Stimulated activated CD8-positive, alpha-beta memory T cell treated with anti-CD3 and anti-CD28 coated beads, Interleukin-4, amount 100 ng/mL, for 4 hours (primary cell): Measurements from ENCODE around the gene TIGD6.
"Not testable (repeated sequence)": the region's sequence is repeated elsewhere in the genome, so short reads cannot be mapped to it uniquely, and the experiment has no call there.

Source experiments
- DNase-seq, 2 donors: peaks; one replicate each; pipeline ENCODE4 v3.0.0-alpha.2; 2020; ENCODE audit warnings: low read depth in 2 of 2, low spot score in 1 of 2

Gene TIGD6

DNA sequence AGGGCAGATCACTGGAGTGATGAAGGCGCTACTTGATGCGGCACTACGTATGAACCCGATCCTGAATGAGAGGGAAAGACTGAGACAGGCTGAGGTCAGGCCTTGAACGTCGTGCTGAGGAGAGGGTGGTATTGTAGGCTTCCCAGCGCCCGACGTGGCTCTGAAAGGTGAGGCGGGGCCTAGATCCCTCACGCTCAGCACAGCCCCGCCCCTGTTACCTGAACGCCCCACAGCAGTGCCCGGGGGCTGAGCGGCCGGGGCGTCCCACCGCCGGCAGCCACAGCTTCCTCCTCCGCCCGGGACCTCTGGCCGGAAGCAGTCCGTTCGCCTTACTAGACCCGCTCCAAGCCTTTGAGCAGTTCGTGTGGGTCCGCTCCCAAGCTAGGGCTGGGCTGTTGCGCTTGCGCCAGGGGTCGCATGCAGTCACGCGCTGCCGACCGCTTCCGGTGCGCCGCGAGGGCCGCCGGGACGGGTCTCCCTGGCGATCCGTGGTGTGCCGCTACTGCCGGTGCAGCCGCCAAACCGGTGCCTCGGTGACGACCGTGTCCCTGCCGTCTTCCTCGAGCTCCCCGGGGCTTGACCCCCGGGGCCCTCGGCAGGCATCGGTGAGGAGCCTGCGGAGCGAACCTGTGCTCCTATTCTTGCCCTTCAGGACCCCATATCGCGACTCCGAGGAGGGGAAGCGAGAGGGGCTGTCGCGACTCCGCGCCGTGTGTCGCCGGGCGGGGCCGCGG is at the start of gene TIGD6, which contains the start of gene HMGXB3:
TSS of gene TIGD6 (minus strand) at position 399 of the 734 bp plus-strand sequence. CDS start 4,306 bp downstream, outside the sequence.
TSS of gene HMGXB3 (plus strand) at position 484 of the 734 bp plus-strand sequence. CDS start 4,114 bp downstream, outside the sequence.
- DNase-seq, result peak; percentile 70 to 76

- DNase-seq, result no peak
Observed at GRCh38 chr5:150046031-150046430, 45.6 kb upstream of the TIGD6 start.

DNA sequence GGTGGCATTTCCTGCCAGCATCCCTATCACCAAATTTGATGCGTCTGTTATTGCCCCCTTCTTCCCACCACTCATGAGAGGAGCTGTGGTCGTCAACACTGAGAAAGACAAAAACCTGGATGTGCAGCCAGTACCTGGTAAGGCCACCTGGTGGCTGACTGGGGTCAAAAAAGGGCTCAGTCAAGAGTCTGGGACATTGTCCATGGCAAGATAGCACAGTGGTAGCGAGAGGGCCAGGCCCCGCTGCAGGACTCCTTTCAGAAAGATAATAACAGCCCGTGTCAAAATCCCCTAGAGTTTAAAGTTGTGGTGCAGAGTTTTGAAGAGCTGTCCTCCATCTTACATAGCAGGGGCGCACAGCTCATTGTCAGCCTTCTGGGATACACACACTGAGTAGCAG is 45.1 kb upstream of the TIGD6 start:
- DNase-seq, result no peak

DNA sequence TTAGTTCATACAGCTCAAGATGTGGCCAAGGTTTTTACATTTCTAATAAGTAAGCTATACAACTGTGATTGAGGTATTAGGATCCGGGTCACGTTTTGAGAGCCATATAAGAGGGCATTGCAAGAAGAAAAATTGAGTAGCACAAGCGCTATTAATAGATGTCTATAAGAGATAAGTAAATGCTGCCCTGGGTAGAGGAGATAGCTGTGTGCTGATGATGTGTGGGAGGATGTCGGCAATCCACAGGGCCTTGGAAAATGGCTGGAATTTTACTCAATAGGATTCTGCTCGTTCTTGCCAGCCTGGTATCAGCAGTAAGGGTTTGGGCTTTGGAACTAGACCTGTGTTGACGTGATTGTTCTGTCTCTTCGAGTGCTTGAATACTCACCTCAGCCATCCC is 44.3 kb upstream of the TIGD6 start:
- no peak for DNase-seq

DNA sequence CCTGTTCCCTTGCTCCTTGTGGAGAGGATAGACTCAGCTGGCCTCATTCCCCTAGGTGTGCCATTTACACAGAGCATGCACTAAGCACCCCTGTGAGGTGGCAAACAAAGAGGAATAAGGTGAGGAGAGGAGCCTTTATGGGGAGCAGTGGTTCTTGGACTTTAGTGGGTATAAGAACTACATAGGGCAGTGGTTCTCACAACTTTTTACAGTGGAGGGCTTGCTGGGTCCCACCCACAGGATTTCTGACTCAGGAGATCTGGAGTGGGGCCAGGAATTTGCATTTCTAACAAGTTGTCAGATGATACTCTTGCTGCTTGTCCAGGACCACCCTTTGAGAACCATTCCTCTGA is 43.9 kb upstream of the TIGD6 start:
- no peak for DNase-seq

GRCh38 chr5:150043657-150044328 is 43.3 kb upstream of the TIGD6 start:
- DNase-seq, result no peak

- no peak for DNase-seq
Observed at GRCh38 chr5:150042459-150042858, 42.0 kb upstream of the TIGD6 start.

DNA sequence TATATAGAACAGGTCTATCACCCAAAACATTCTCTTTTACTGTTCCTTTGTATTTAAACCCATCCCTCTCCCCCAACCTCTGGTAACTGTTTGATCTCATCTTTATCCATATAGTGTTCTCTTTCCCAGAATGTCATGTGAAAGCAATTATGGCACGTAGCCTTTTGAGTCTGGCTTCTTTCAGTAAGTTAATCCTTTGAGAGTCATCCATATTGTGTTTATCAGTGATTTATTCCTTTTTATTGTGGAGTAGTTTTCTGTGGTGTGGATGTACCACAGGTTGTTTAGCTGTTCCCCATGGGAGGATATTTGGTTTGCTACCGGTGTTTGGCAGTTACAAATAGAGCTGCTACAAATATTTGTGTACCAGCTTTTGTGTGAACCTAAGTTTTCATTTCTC is 38.1 kb upstream of the TIGD6 start:
- no peak for DNase-seq

- no peak for DNase-seq
Observed at GRCh38 chr5:150036513-150036912, 36.1 kb upstream of the TIGD6 start.

DNA sequence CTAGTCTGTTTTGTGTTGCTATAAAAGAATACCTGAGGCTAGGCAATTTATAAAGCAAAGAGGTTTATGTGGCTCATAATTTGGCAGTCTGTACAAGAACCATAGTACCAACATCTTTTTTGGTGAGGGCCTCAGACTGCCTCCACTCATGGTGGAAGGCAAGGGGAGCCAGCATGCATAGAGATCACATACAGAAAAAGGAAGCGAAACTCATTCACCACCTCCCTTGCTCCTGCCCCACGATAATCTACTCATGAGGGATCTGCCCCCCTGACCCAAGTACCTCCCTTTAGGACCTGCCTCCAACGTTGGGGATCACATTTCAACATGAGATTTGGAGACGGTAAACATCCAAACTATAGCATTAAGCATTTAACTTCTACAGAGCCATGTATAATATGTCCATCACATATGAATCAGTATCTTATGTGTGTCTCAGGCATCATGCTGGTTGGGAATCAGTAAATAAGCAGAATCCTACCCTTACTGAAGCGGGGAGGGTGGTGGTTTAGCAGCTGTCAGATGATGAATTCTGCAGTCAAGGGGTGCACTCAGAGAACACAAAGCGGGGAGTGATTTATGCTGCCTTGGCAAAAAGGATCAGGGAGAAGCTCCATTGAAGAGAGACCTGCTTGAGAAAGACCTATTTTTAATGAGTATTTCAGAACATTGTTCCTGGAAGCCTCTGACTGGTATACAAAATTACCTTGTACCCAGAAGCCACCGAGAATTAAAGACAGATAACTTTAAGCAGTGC is 34.9 kb upstream of the TIGD6 start:
- DNase-seq, result no peak

- no peak for DNase-seq
Observed at GRCh38 chr5:150034662-150035061, 34.2 kb upstream of the TIGD6 start.

- no peak for DNase-seq
Observed at GRCh38 chr5:150033334-150033733, 32.9 kb upstream of the TIGD6 start.

GRCh38 chr5:150028047-150028446 is 27.6 kb upstream of the TIGD6 start:
- DNase-seq, result not testable (repeated sequence)

DNA sequence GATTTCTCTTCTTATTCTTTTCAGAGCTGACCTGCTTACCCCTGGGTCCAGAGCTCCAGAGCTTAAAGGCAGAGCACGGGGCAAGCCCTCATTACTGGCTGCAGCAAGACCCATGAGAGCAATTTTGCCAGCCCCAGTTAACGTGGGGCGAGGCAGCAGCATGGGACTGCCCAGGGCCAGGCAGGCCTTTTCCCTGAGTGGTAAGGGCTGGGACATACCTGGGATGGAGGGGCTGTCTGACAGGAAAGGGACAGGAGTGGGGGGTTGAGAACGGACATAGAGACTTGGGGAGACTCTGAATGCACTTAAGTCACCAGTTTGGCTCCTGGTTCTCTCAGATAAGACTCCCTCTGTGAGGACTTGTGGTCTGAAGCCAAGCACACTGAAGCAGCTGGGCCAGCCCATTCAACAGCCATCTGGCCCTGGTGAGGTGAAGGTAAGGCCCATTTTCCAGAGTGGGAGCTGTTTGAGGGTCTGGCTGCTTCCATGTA is 26.3 kb upstream of the TIGD6 start:
- no peak for DNase-seq

GRCh38 chr5:150024346-150024984 is 24.0 kb upstream of the TIGD6 start:
- no peak for DNase-seq

DNA sequence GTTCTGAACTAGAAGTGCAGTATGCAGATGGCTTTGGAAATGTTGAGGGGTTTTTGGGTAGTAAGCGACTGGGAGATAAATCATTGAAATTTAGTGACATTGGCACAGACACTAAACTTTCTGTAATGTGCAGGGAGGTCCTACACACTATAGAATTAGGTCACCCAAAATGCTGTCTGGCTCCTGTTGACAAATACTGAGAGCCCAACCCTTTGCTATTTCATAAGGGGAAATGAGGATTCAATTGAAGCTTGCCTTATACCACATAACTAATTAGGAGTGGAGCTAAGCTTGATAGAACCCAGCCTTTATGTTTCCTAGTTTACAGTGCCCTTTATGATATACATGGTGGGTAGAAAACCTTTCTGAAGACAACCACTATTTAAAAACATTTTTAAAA is 22.7 kb upstream of the TIGD6 start:
- no peak for DNase-seq

DNA sequence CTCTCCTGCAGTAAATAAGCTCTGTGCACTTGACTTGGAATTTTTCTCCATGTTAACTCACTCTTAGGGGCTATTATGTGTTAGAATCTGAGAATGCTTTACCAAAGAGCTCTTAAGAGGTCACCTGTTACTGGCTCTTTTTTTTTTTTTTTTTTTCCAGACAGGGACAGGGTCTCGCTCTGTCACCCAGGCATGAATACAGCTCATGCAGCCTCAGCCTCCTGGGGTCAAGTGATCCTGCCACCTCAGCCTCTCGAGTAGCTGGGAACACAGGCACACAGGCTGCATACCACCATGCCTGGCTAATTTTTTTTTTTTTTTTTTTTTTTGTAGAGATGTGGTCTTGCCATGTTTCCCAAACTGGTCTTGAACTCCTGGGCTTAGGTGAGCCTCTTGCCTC is 22.2 kb upstream of the TIGD6 start:
- no peak for DNase-seq

- DNase-seq, result no peak
Observed at GRCh38 chr5:150022158-150022531, 21.7 kb upstream of the TIGD6 start.

DNA sequence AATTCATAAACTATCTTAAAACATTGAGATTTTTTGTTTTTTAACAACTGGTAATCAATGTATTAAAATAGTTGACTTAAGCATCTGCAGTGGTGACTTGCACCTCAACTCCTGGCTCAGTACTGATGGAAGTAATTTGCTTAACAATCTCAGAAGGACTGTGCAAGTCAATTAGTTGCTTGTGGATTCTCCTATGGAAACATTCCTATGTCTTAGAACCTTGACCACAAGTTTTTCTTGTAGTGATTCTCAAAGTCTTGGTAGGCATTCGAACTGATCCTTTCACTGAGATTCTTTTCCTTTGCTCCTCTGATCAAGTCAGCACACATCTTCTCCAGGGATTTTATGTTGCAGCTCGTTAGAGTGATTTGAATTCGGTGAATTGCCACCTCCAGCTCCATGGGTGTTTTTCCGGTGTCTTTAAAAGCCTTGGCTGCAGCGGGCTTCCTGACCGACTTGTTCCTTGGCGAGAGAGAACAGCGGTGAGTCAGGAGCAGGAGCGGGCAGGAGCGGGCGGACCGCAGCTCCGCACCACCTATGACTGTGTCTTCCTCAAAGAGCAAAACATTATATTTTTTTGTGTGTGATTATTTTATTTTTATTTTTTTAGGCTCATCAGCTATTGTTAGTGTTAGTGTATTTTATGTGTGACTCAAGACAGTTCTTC is 21.2 kb upstream of the TIGD6 start:
- DNase-seq, result no peak

GRCh38 chr5:150020249-150020648 is 19.8 kb upstream of the TIGD6 start:
- no peak for DNase-seq
